HG02981 (cell line): ENCODE results near the gene PKP4.
"Not testable (repeated sequence)": the region's sequence is repeated elsewhere in the genome, so short reads cannot be mapped to it uniquely, and the experiment has no call there.

Experiments
- ATAC-seq: cut with Tn5 transposase; IDR thresholded peaks from one replicate; pipeline ENCODE4 v1.9.1; 2021; ENCODE audit warnings: mild to moderate bottlenecking, moderate library complexity; ENCODE audit not compliant: unreplicated experiment

PKP4 gene

GRCh38 chr2:158671360-158672245 is 214.9 kb downstream of the PKP4 start:
- no peak for ATAC-seq

GRCh38 chr2:158676295-158676694 is 219.5 kb downstream of the PKP4 start:
- ATAC-seq: no peak

GRCh38 chr2:158676696-158677095 is 219.9 kb downstream of the PKP4 start:
- ATAC-seq: no peak

GRCh38 chr2:158677542-158677941 is 220.8 kb downstream of the PKP4 start:
- ATAC-seq: no peak

- no peak for ATAC-seq
These were observed 225.1 kb downstream of the PKP4 start for GRCh38 chr2:158681816-158682215.

GRCh38 chr2:158685646-158686045 is 228.9 kb downstream of the PKP4 start:
- ATAC-seq: no peak

- no peak for ATAC-seq
These were observed 229.5 kb downstream of the PKP4 start for GRCh38 chr2:158686210-158686691.

GRCh38 chr2:158687315-158687714 is 230.6 kb downstream of the PKP4 start:
- no peak for ATAC-seq

- ATAC-seq: no peak
These were observed 232.0 kb downstream of the PKP4 start for GRCh38 chr2:158688721-158689120.

- ATAC-seq: no peak
These were observed 232.6 kb downstream of the PKP4 start for GRCh38 chr2:158689391-158689790.

GRCh38 chr2:158690823-158691222 is 234.1 kb downstream of the PKP4 start:
- ATAC-seq: no peak

- ATAC-seq: no peak
These were observed 234.9 kb downstream of the PKP4 start for GRCh38 chr2:158691619-158692018.

GRCh38 chr2:158692372-158693103 is 235.8 kb downstream of the PKP4 start:
- ATAC-seq: no peak

- no peak for ATAC-seq
These were observed 236.7 kb downstream of the PKP4 start for GRCh38 chr2:158693476-158693875.

- ATAC-seq: no peak
These were observed 238.6 kb downstream of the PKP4 start for GRCh38 chr2:158695305-158695704.

GRCh38 chr2:158695744-158696143 is 239.0 kb downstream of the PKP4 start:
- not testable (repeated sequence) for ATAC-seq

GRCh38 chr2:158699323-158699722 is 242.6 kb downstream of the PKP4 start:
- no peak for ATAC-seq

GRCh38 chr2:158701101-158701500 is 244.3 kb downstream of the PKP4 start:
- no peak for ATAC-seq

- no peak for ATAC-seq
These were observed 246.0 kb downstream of the PKP4 start for GRCh38 chr2:158702740-158703139.

- not testable (repeated sequence) for ATAC-seq
These were observed 248.1 kb downstream of the PKP4 start for GRCh38 chr2:158704724-158705465.
